HTR-8/SVneo (cell line): ENCODE results near the gene ZFP36L1.
A peak's percentile ranks its signal among the peaks of the same experiment; 100 is the strongest.

ENCODE experiments used
- DNase-seq: peaks from one replicate; pipeline ENCODE4 v3.0.0; 2011; ENCODE audit warnings: low spot score, mixed read lengths; ENCODE audit not compliant: insufficient read length
- FAIRE-seq: peaks from 2 replicates; lab custom pipeline; 2011; peaks lifted over from hg19 to GRCh38; lab: Jason Lieb, UNC

The ZFP36L1 gene

GRCh38 chr14:68792979-68793733 lies at the start of gene ZFP36L1:
TSS of gene ZFP36L1 (minus strand) at chr14:68793067. CDS start at chr14:68792938, 129 bp downstream.
- peak; percentile 100 for DNase-seq
- no peak for FAIRE-seq

- peak; percentile 33 for FAIRE-seq
- no peak for DNase-seq
Observed at GRCh38 chr14:68842298-68842697, 49.4 kb upstream of the ZFP36L1 start.

- DNase-seq (no peak), FAIRE-seq (no peak)
Observed at GRCh38 chr14:68841016-68841809, 48.3 kb upstream of the ZFP36L1 start.

- no peak for DNase-seq
- FAIRE-seq: peak; percentile 79
Observed at GRCh38 chr14:68840454-68840853, 47.6 kb upstream of the ZFP36L1 start.

GRCh38 chr14:68836082-68836481 lies 43.2 kb upstream of the ZFP36L1 start:
- no peak for DNase-seq
- FAIRE-seq: peak; percentile 81

- DNase-seq: no peak
- FAIRE-seq: no peak
Observed at GRCh38 chr14:68834816-68835215, 41.9 kb upstream of the ZFP36L1 start.

GRCh38 chr14:68828698-68829097 lies 35.8 kb upstream of the ZFP36L1 start:
- no peak for DNase-seq
- FAIRE-seq: no peak

- FAIRE-seq: peak; percentile 67
- no peak for DNase-seq
Observed at GRCh38 chr14:68825729-68826128, 32.9 kb upstream of the ZFP36L1 start.

GRCh38 chr14:68824517-68825347 lies 31.9 kb upstream of the ZFP36L1 start:
- FAIRE-seq (peak; percentile 99), DNase-seq (peak; percentile 100)

GRCh38 chr14:68824207-68824516 lies 31.3 kb upstream of the ZFP36L1 start:
- no peak for DNase-seq
- FAIRE-seq: no peak

GRCh38 chr14:68823434-68824206 lies 30.8 kb upstream of the ZFP36L1 start:
- no peak for DNase-seq
- FAIRE-seq: peak; percentile 74

GRCh38 chr14:68822926-68823325 lies 30.1 kb upstream of the ZFP36L1 start:
- FAIRE-seq: no peak

GRCh38 chr14:68822132-68822651 lies 29.3 kb upstream of the ZFP36L1 start:
- DNase-seq: no peak
- peak; percentile 44 for FAIRE-seq

More at GRCh38 chr14:68822926-68823325, 30.1 kb upstream of the ZFP36L1 start:
- no peak for DNase-seq

- FAIRE-seq (no peak), DNase-seq (no peak)
Observed at GRCh38 chr14:68820999-68821683, 28.3 kb upstream of the ZFP36L1 start.

- DNase-seq: no peak
- FAIRE-seq: no peak
Observed at GRCh38 chr14:68820536-68820935, 27.7 kb upstream of the ZFP36L1 start.

GRCh38 chr14:68820119-68820518 lies 27.3 kb upstream of the ZFP36L1 start:
- DNase-seq (no peak), FAIRE-seq (no peak)

GRCh38 chr14:68819260-68819691 lies 26.4 kb upstream of the ZFP36L1 start:
- no peak for DNase-seq
- no peak for FAIRE-seq

- FAIRE-seq: peak; percentile 91
Observed at GRCh38 chr14:68817506-68818212, 24.8 kb upstream of the ZFP36L1 start.

More at GRCh38 chr14:68817506-68818212, 24.8 kb upstream of the ZFP36L1 start:
- DNase-seq: no peak
